SHP77 (cell line): Measurements from ENCODE around the gene FOXO3.
"Not testable (repeated sequence)": the region's sequence is repeated elsewhere in the genome, so short reads cannot be mapped to it uniquely, and the experiment has no call there.

Experiments
- DNase-seq, 2 experiments: peaks; one replicate each; lab custom pipeline; 2025; lab: John Stamatoyannopoulos, UW

The FOXO3 gene

DNA sequence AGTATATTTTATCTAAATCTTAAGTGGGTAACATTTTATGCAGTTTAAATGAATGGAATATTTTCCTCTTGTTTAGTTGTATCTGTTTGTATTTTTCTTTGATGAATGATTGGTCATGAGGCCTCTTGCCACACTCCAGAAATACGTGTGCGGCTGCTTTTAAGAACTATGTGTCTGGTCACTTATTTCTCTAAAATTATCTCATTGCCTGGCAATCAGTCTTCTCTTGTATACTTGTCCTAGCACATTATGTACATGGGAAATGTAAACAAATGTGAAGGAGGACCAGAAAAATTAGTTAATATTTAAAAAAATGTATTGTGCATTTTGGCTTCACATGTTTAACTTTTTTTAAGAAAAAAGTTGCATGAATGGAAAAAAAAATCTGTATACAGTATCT is 123.3 kb downstream of the FOXO3 start:
- DNase-seq: not testable (repeated sequence)

DNA sequence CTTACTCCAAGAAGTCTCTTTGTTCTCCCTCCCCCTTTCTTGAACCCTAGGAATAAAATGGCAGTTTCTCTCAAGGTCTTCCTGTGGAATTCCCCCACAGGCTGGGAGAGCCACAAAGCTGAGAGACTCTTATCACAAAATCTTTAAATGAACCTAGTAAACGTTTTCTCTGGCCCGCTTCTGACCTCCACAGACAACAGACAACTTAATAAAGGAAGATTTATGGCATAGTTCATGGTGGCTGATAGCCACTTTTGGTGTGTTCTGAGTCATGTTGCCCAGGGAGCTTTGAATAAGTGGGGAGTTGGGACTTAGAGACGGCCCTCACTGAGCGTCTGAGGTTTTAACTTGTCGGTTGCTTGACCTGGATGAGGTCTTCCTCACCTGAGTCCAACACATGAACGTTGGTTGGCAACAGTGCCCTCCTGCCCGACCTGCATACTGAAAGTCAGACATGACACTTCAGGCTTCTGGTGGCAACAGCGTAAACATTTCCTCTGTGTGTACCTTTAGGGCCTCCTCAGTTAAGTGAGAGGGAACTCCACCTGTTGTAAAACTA is 124.1 kb downstream of the FOXO3 start:
- no peak for DNase-seq

DNA sequence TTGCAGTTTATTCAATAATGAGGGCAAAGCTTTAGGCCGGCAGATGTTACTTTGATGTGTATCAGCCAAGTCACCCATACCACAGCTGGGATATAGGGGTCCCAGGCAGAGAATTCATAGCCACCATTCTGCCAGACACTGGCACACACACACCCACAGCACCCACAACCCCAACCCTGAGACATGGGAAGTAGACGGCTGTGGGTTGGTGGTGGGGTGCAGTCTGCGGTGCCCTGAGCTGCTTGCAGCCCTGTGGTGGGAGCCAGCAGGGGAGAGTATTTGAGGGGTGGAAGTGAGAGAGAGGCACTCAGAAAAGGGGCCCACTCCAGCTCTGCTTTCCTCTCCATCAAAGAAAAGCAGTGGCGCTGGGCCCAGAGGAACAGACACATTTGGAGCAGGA is 125.3 kb downstream of the FOXO3 start:
- no peak for DNase-seq

DNA sequence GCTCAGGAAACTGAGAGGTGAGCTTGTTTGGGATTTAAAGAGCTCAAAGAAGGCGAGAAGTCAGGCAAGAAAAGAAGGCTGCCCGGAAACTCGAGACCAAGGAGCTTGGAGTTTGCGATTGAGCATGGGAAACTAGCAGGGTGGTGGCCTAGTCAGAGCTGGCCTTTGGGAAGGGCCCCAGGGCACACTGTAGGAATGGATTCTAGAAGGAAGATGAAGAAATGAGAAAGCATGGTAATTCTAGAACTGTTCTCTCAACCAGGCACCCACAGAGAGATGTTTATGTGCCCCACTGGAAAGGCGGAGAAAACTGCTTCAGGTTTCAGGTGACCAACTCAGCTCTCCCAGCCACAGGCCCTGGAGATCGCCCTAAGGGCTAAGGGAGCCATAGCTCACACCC is 126.2 kb downstream of the FOXO3 start:
- no peak for DNase-seq

GRCh38 chr6:108687921-108688320 is 127.2 kb downstream of the FOXO3 start:
- no peak for DNase-seq

GRCh38 chr6:108689272-108690161 is 128.8 kb downstream of the FOXO3 start:
- DNase-seq: no peak

- DNase-seq: no peak
Observed at GRCh38 chr6:108690326-108691049, 129.8 kb downstream of the FOXO3 start.

DNA sequence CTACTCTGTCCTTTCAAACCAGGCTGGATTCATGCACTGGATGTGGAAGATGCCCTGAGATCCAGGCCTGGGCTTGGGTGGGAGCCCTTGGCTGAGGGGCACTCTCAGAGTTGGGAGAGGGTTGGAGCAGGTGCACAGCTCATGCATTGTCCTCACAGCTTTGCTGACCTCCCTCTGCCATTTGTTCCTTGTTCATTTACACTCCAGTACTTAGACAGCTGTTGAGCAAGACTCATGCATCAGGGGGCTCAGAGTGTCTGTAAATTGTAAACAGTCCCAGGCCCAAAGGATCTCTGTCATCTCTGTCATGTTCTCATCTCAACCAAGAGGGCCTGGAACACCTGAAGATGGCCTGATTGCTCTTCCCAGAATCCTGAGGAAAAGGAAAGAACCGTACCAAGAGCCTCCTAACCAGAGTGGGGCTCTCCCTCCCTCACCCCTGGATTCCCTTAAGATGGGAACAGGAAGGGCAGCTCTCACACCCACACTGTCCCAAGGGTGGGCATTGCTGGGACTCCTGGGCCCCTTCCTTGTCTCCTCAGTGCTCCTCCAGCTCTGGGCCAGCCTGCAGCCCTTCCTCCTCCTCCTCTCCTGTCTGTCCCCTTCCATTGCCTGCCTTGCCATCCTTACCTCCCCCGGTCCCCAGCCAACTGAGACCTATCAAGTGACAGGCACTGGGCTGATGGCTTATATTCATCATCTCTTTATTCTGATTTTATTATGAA is 132.9 kb downstream of the FOXO3 start:
- DNase-seq: no peak

- DNase-seq: no peak
Observed at GRCh38 chr6:108694816-108695215, 134.1 kb downstream of the FOXO3 start.

DNA sequence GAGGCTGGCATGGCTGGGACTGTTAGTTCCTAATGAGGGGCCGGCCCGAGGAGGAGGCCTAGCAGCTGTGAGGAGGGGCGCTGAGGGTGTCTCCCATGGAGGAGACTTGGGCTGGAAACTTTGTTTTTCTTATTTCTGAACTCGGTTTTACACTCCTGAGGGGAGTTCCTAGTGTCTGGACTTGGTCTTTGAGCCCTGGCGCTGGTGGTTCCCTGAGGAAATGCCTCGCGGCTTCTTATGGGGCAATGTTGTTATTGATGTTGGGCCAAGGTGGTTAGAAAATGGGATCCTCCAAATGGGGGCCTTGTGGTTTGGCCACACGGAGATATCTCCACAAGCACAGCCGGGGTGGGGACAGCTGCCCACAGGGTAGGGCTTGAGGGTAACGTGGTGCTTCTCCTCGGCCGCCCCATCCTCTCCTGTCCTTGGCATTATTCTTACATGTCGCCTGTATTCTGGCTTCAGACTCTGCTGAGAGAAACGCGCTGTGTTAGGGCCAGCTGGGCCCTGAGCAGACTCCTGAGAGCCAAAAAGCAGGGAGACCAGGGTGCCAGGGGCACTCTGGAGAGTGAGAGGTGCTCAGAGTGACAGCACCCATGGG is 136.9 kb downstream of the FOXO3 start:
- DNase-seq: no peak

- DNase-seq: no peak
Observed at GRCh38 chr6:108698593-108699289, 138.0 kb downstream of the FOXO3 start.

DNA sequence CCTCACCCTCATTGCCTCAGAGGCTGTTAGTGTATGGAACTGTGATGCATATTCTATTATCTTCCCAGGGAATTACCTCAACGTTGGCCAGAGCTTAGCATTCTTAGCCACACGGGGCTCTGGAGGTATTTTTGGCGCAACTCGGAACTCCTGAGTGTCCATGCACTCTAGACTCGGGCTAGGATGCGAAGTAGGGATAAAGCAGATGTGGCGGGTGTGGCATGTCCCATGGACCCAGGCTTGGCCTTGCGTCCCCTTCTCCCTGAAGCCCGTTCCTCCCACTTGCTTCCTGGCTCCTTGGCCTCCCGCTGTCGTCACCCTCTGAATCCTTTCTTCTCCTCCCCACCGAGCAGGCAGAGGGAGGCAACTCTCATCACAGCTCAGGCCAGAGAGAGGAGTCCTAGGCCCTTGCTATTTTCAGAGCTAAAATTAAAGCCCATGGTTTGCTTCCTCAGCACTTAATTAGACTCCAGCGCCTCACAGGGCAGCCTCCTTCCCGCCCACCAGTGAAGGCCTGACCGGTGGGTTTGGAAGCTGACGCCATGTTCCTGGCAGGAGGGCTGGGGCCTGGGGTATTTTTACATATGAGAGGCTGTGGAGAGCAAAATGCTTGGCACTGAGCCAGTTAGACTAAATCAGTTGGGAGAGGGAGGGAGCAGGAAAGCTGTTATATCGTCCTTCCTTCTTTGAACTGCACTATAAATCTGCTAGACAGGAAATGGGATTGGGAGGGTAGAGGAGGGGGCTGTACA is 138.7 kb downstream of the FOXO3 start:
- DNase-seq: peak; percentile 52 to 58

- no peak for DNase-seq
Observed at GRCh38 chr6:108702106-108702851, 141.6 kb downstream of the FOXO3 start.

GRCh38 chr6:108706649-108707048 is 145.9 kb downstream of the FOXO3 start:
- DNase-seq: no peak

- peak; percentile 41 to 49 for DNase-seq
Observed at GRCh38 chr6:108707328-108707976, 146.7 kb downstream of the FOXO3 start.

DNA sequence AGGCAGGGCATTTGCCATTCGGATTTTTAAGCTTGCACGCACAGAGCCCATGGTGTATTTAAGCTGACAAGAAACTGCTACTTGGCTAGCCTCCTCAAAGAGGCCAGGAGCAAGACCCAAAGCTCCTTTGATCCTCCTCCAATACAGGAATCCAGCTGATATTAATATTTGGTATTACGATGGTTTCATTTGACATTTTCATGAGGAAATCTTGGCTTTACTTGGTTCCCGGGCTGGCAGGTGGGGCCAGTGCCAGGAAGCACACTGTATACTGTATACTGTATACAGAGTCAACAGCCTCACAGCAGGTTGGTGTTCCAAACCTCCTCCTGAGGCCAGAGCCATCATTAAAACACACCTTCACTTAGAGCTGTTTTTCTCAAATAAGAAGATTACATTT is 149.3 kb downstream of the FOXO3 start:
- DNase-seq: no peak

GRCh38 chr6:108710551-108710950 is 149.8 kb downstream of the FOXO3 start:
- DNase-seq: no peak

DNA sequence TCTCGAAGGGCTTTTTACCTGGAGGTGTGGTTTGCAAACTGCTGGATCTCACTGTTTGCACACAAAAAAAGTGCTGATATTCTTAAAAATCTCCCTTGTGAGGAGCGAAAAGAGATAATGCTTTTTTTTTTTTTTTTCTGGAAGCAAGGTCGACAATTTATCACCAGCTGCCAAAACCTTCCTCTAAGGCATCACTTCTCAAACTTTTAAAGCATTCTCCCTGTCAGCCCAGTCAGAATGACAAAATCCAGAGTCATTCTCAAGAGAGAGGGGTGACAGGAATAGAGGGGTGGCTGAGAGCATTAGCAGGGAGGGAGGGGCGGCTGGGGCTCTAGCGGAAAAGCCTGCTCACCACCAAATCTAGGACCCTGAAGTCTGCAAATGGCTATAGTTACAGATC is 150.4 kb downstream of the FOXO3 start:
- DNase-seq: no peak

- DNase-seq: no peak
Observed at GRCh38 chr6:108711826-108712225, 151.1 kb downstream of the FOXO3 start.
